ENCODE measurements around the gene ATP11A. TPM values are rescaled to one million over a fixed set of nuclear protein-coding genes. Genes with fewer than 3 reads are reported as not detected.

Gene ATP11A
- total and polyA plus RNA-seq, 8 donors: 9.3 to 51.0 (median 30.5) TPM

GRCh38 chr13:112690283-112690929 is 568 bp downstream of the ATP11A start:
- H3K27ac ChIP-seq: peak overlapping the region; percentile 90 to 96 (median 94)
- TF ChIP-seq, protein P1, sequence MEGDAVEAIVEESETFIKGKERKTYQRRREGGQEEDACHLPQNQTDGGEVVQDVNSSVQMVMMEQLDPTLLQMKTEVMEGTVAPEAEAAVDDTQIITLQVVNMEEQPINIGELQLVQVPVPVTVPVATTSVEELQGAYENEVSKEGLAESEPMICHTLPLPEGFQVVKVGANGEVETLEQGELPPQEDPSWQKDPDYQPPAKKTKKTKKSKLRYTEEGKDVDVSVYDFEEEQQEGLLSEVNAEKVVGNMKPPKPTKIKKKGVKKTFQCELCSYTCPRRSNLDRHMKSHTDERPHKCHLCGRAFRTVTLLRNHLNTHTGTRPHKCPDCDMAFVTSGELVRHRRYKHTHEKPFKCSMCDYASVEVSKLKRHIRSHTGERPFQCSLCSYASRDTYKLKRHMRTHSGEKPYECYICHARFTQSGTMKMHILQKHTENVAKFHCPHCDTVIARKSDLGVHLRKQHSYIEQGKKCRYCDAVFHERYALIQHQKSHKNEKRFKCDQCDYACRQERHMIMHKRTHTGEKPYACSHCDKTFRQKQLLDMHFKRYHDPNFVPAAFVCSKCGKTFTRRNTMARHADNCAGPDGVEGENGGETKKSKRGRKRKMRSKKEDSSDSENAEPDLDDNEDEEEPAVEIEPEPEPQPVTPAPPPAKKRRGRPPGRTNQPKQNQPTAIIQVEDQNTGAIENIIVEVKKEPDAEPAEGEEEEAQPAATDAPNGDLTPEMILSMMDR (IDR thresholded peaks at IDR 0.05): no peak
- no peaks in the 10 kb centered on the region for H3K36me3 ChIP-seq
- intact Hi-C loops (cut with DNase I): no loop called here
- H3K27me3 ChIP-seq: no peaks in the 10 kb centered on the region
- no peak for FAIRE-seq
- H3K4me1 ChIP-seq: peaks cover 5 to 18% (median 8%) of the 10 kb centered on the region in 3 donors
- peak; percentile 4 to 30 (median 10) for ATAC-seq
- 0% methylated on average over 40 to 77 of the region's 77 CpGs for WGBS, 2 donors
- H3K4me3 ChIP-seq: peak overlapping the region; percentile 59 to 97 (median 88)
- H3K9me3 ChIP-seq: no peaks in the 10 kb centered on the region
- DNase-seq: peak in 5 of 6 donors; percentile 42 to 85 (median 72)

DNA sequence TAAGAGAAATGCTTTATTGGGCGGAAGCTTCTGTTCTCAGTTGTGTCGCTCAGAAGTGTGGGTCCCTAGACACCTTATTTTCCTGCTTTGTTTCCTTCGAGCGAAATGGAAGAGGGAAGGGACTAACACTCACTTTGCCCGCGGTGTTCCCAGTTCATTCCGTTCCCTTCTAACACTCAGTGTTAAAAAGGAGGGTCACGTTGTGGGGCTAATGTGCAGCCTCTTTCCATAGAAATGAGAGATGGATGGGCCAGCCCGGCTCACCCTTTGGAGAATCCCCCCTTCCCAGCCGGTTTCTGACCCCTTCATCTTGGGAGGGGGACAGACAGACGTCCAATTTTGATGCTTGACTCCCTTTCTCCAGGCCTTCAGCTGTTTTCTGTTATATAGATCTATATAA is 2.3 kb downstream of the ATP11A start:
- WGBS, 2 donors: 71 to 76% methylated on average over 11 of the region's 11 CpGs
- no peaks in the 10 kb centered on the region for H3K36me3 ChIP-seq
- TF ChIP-seq, protein P1 (IDR thresholded peaks at IDR 0.05): no peak
- no peaks in the 10 kb centered on the region for H3K9me3 ChIP-seq
- peak in 1 of 6 donors; percentile 5 for DNase-seq
- intact Hi-C loops (cut with DNase I): no loop called here
- H3K4me1 ChIP-seq: peaks cover 5 to 15% (median 8%) of the 10 kb centered on the region in 3 donors
- H3K27me3 ChIP-seq: no peaks in the 10 kb centered on the region
- H3K4me3 ChIP-seq: peak overlapping the region in 2 of 4 donors; percentile 83 to 94
- no peak for FAIRE-seq
- peak overlapping the region in 2 of 4 donors; percentile 37 to 96 for H3K27ac ChIP-seq
- no peak for ATAC-seq

GRCh38 chr13:112692586-112692985 is 2.7 kb downstream of the ATP11A start:
- 90 to 93% methylated on average over 5 of the region's 5 CpGs for WGBS, 2 donors
- Histone ChIP-seq H3K27ac (no peak overlapping the region), H3K9me3 (no peaks in the 10 kb centered on the region), H3K27me3 (no peaks in the 10 kb centered on the region), H3K36me3 (no peaks in the 10 kb centered on the region), H3K4me3 (peak overlapping the region in 1 of 4 donors; percentile 83), H3K4me1 (peaks cover 5 to 15% (median 8%) of the 10 kb centered on the region in 3 donors)
- no peak for DNase-seq
- TF ChIP-seq, protein P1 (IDR thresholded peaks at IDR 0.05): no peak
- no peak for FAIRE-seq
- ATAC-seq: no peak
- intact Hi-C loops (cut with DNase I): no loop called here

DNA sequence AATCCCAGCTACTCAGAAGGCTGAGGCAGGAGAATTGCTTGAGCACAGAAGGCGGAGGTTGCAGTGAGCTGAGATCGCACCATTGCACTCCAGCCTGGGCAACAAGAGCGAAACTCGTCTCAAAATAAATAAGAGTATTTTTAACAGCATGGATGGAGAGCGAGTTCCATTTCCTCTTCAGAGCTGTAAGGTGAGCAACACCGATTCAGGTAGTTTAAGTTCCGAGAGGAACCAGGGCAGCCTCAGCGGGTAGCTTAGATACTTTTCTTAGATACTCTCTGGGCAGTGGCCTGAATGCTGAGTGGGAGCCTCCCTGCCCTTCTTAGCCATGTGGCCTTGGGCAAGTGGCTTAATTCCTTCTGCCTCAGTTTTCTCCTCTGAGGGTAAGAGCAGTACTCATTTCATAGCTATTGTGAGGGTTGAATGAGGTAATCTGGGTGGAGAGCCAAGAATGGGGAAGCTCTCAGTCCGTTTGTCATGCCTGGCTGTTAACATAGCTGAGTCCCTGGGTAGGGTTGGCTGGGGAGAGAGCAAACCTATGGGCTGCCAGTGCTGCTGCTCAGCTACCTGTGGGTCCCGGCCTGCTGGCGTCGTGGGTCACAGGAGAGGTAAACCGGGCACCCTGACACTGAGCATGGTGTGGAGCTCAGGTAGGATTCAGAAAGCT is 4.1 kb downstream of the ATP11A start:
- TF ChIP-seq, protein P1 (IDR thresholded peaks at IDR 0.05): no peak
- DNase-seq: no peak
- intact Hi-C loops (cut with DNase I): no loop called here
- no peaks in the 10 kb centered on the region for H3K27me3 ChIP-seq
- peak in 1 of 4 donors; percentile 8 for ATAC-seq
- H3K4me3 ChIP-seq: no peak overlapping the region
- H3K36me3 ChIP-seq: no peaks in the 10 kb centered on the region
- no peak for FAIRE-seq
- WGBS, 2 donors: 76 to 77% methylated on average over 13 of the region's 13 CpGs
- peaks cover 5 to 15% (median 8%) of the 10 kb centered on the region in 3 donors for H3K4me1 ChIP-seq
- no peaks in the 10 kb centered on the region for H3K9me3 ChIP-seq
- H3K27ac ChIP-seq: peak overlapping the region in 1 of 4 donors; percentile 41

DNA sequence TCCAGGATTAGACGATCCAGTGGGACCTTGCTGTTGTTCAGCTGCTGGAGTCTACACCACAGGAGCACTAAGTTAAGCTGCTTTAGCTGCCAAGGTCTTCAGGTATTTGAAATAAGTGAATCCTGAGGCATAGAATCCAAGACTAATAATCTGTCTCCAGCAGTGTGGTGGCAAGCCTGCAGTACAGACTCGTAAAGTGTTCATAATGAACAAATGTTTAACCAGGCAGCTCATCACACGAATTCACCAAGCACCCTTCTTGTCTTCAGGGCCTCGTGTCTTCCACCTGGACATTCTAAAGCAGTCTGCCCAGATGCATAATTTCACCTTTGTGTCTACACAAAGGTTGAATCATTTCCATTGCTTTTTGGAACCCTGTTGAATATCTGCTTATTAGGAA is 5.3 kb downstream of the ATP11A start:
- WGBS, 2 donors: 62 to 66% methylated on average over 4 of the region's 4 CpGs
- DNase-seq (no peak), FAIRE-seq (no peak), ATAC-seq (no peak)
- no peaks in the 10 kb centered on the region for H3K9me3 ChIP-seq
- no peaks in the 10 kb centered on the region for H3K36me3 ChIP-seq
- H3K4me1 ChIP-seq: peaks cover 5 to 15% (median 8%) of the 10 kb centered on the region in 3 donors
- intact Hi-C loops (cut with DNase I): no loop called here
- TF ChIP-seq, protein P1 (IDR thresholded peaks at IDR 0.05): no peak
- H3K4me3 ChIP-seq: no peak overlapping the region
- H3K27me3 ChIP-seq: no peaks in the 10 kb centered on the region
- no peak overlapping the region for H3K27ac ChIP-seq

All from pancreas (tissue), 10 donors.